Endothelial cell (in vitro differentiated cells): ENCODE results near the gene CENPX. TPM values are rescaled to one million over a fixed set of nuclear protein-coding genes. Genes with fewer than 3 reads are reported as not detected.
A peak's percentile ranks its signal among the peaks of the same experiment; 100 is the strongest.
"Not testable (repeated sequence)": the region's sequence is repeated elsewhere in the genome, so short reads cannot be mapped to it uniquely, and the experiment has no call there.

Experiments
- DNase-seq: peaks from one replicate; pipeline ENCODE4 v3.0.0; 2021; ENCODE audit warnings: low spot score
- H3K27ac Mint-ChIP-seq: one replicate; pipeline ENCODE4 v1.8.0; 2021; ENCODE audit warnings: mixed read lengths, inconsistent platforms; ENCODE audit not compliant: unreplicated experiment
- H3K27me3 Mint-ChIP-seq: one replicate; pipeline ENCODE4 v1.8.0; 2021; ENCODE audit warnings: mild to moderate bottlenecking, moderate library complexity, mixed read lengths, inconsistent platforms; ENCODE audit not compliant: unreplicated experiment
- H3K36me3 Mint-ChIP-seq: one replicate; pipeline ENCODE4 v1.8.0; 2021; ENCODE audit warnings: mild to moderate bottlenecking, low read depth, mixed read lengths, inconsistent platforms; ENCODE audit not compliant: unreplicated experiment
- H3K4me1 Mint-ChIP-seq: one replicate; pipeline ENCODE4 v1.8.0; 2021; ENCODE audit warnings: mild to moderate bottlenecking, mixed read lengths, inconsistent platforms; ENCODE audit not compliant: unreplicated experiment
- H3K4me3 Mint-ChIP-seq: one replicate; pipeline ENCODE4 v1.8.0; 2021; ENCODE audit warnings: mild to moderate bottlenecking, mixed read lengths, inconsistent platforms; ENCODE audit not compliant: unreplicated experiment
- H3K9me3 Mint-ChIP-seq: one replicate; pipeline ENCODE4 v1.8.0; 2021; ENCODE audit warnings: mixed read lengths, inconsistent platforms; ENCODE audit not compliant: unreplicated experiment
- CTCF ChIP-seq: fragments of 200-600 bp; sonication (generic); IDR thresholded peaks from one replicate; pipeline ENCODE4 v1.5.0; 2021; ENCODE audit warnings: antibody characterized with exemption; ENCODE audit not compliant: unreplicated experiment
- total RNA-seq: library from RNA; stranded (reverse); fragmentation: NEBNext Ultra II Directional; extraction: Animal tissue kit (Norgen Biotek cat#: 25700); gene quantifications from one replicate; pipeline ENCODE4 v1.2.1, GENCODE V29; 2021; ENCODE audit not compliant: unreplicated experiment

The CENPX gene
- total RNA-seq, 1 donor from 2014 or later = 42.9 TPM

DNA sequence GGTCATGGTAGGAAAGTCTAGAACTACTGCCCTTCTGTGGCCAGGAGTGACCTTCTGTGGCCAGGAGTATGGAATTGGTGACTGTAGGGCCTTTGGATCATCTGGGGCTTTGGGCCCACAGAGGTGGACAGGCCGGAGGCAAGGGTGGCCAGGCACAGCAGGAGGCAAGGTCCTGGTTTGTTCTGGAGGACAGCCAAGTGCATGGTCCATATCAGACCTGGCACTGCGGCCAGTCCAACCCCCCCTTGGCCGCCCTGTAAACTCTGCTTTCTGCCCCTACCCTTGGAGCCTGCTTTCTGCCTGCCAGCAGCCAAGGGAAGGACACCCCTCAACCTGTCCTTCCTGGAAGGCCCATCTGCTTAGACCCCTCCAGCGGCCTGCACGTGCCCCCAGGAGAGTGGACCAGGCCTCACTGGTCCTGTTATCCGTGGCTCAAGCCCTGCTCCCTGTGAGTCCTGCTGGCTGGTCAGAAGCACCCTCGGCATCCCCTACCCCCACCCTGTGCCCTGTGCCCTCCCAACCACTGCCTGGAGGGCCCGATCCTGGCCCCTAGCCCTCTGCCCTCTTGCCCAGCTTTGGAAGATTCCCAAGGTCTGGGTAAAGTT is 17.1 kb upstream of the CENPX start:
- DNase-seq = no peak
- H3K36me3 Mint-ChIP-seq = peaks cover 6% of the 10 kb centered on the region
- H3K4me3 Mint-ChIP-seq = no peak overlapping the region
- H3K9me3 Mint-ChIP-seq = no peaks in the 10 kb centered on the region
- TF ChIP-seq CTCF = no peak
- no peak overlapping the region for H3K27ac Mint-ChIP-seq
- H3K4me1 Mint-ChIP-seq = peaks cover 11% of the 10 kb centered on the region
- peaks cover 18% of the 10 kb centered on the region for H3K27me3 Mint-ChIP-seq

- peaks cover 11% of the 10 kb centered on the region for H3K4me1 Mint-ChIP-seq
- H3K27me3 Mint-ChIP-seq = peaks cover 18% of the 10 kb centered on the region
- not testable (repeated sequence) for H3K4me3 Mint-ChIP-seq, H3K9me3 Mint-ChIP-seq, H3K36me3 Mint-ChIP-seq, H3K27ac Mint-ChIP-seq, DNase-seq
These were observed 16.2 kb upstream of the CENPX start for GRCh38 chr17:82038796-82039409.

- H3K36me3 Mint-ChIP-seq = peaks cover 6% of the 10 kb centered on the region
- no peak for TF ChIP-seq CTCF
- DNase-seq = no peak
- H3K27me3 Mint-ChIP-seq = peaks cover 22% of the 10 kb centered on the region
- no peaks in the 10 kb centered on the region for H3K9me3 Mint-ChIP-seq
- H3K4me1 Mint-ChIP-seq = peaks cover 11% of the 10 kb centered on the region
- no peak overlapping the region for H3K27ac Mint-ChIP-seq
- H3K4me3 Mint-ChIP-seq = peak overlapping the region; percentile 89
These were observed 15.2 kb upstream of the CENPX start for GRCh38 chr17:82037889-82038195.

DNA sequence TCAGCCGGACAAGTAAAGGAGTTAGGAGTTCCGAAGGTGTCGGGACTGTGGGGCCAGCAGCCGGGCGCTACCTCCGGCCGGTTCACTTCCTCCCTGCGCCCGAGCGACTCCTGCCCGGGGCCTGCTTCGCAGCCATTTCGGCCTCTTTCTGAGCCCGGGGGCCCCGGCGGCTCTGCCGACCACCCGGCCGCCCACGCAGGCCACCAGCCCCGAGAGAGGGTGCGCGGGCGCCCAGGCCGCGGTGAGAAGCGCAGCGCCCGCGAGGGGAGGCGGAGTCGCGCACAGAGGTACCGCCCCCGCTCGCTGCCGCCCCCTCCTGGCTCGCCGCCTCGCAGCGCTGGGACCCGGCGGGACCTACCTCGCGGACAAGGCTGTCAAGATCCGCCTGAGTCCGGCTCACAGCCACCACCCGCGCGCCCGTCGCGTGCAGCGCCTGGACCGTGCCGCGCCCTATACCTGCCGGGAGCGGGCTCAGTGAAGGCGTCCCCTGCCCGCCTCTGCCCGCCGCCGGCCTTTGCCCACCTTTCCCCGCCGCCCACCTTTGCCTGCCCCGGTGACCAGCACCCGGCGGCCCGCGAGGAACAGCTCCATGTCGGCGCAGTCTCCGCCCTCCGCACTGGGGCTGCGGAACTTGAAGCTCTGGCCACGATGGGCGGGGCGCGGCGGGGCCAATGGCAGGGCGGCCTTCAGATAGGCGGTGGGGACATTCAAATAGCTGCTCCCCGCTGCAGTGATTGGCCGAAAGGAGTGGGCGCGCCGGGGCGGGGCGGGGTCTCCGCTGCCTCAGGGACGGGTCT is 14.6 kb upstream of the CENPX start, which contains the start of gene DCXR:
DCXR (minus strand) TSS at position 606 of the 797 bp plus-strand sequence; CDS start at position 591, 15 bp downstream.
- no peak within 1 kb of the TSS for H3K27ac Mint-ChIP-seq
- H3K4me3 Mint-ChIP-seq = peak within 1 kb of the TSS; percentile 89
- peak; percentile 75 for TF ChIP-seq CTCF
- peaks cover 6% of the 10 kb centered on the region for H3K36me3 Mint-ChIP-seq
- H3K27me3 Mint-ChIP-seq = peaks cover 20% of the 10 kb centered on the region
- peak; percentile 96 for DNase-seq
- peaks cover 11% of the 10 kb centered on the region for H3K4me1 Mint-ChIP-seq
- H3K9me3 Mint-ChIP-seq = no peaks in the 10 kb centered on the region

GRCh38 chr17:82036634-82037091 is 14.0 kb upstream of the CENPX start:
- H3K4me3 Mint-ChIP-seq = no peak overlapping the region
- H3K27me3 Mint-ChIP-seq = peaks cover 18% of the 10 kb centered on the region
- peaks cover 6% of the 10 kb centered on the region for H3K36me3 Mint-ChIP-seq
- DNase-seq = no peak
- no peaks in the 10 kb centered on the region for H3K9me3 Mint-ChIP-seq
- peaks cover 11% of the 10 kb centered on the region for H3K4me1 Mint-ChIP-seq
- no peak for TF ChIP-seq CTCF
- no peak overlapping the region for H3K27ac Mint-ChIP-seq
